OCI-M1 (cell line): ENCODE measurements around the gene RTTN.
A peak's percentile ranks its signal among the peaks of the same experiment; 100 is the strongest.

Experiments used
- DNase-seq: peaks from one replicate; lab custom pipeline; 2025; lab: John Stamatoyannopoulos, UW

Gene RTTN

DNA sequence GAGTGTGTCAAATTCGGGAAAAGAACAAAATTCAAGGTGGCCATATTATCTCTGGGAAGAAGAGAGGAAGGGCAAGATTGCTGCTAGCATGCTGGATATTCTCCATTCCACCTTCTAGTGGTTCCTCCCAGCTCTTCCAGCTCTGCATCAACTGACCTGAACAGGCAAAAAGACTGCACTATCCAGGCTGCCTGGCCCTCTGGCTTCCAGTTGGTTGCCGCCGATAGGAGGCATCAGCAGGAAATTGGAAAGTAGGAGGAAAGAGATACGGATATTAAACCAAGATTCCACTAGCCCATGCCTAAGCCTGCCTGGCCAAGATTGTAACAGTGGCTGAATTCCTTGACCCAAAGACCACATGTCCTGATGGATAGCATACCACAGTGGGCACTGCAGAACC is 1.7 kb upstream of the RTTN start:
- DNase-seq = no peak

DNA sequence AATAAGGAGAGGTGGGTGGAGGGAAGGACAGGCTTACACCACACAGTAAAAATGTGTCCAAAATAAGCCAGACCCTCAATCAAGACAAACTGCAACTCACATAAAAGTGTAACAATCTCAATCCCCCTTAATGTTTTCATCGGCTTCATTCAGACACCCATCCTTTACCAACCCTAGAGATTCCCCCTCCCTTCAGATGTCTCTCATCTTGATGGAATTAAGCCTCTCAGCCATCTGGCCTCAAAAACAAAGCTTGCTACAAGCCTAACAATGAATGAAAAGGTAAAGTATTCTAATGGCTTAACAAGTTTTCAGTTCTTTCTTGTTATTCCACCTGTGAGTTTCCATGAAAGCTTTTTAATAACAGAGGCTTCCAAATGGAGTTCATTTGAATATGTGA is 5.2 kb downstream of the RTTN start:
- DNase-seq = no peak

DNA sequence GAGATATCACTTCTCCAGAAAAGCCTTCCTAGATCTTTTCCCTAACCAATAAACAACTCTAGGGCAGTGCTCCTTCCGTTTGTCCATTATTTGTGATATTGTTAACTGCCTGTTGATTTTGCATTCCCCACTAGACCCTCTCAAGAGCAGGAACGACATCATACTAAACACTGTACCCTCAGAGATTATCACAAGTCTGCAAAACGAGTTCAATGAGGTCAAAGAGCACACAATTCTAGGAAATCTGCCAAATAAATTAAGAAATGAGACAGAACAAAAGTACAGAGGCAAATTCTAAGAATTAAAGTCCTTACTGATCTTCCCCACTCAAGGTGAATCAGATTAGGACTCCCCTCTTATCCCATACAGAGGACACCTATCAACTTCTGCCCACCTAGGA is 7.6 kb downstream of the RTTN start:
- DNase-seq = no peak

DNA sequence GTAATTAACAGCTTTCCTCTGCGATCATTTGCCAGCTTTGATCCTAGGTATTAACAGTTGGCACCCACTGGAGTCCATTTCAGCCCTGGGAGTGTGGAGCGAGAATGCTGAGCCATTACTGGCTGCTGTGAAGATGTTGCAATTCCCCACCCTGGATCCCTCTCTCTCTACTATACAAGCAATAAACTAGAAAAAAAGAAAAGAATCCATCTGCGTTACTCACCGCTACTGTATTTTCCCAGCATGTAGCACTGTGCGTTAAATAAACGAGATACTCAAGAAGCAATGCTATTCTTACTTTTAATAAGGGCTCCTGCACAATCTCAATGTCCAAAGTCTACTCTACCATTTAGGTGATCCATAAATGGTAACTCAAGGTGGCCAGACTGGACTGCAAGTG is 8.5 kb downstream of the RTTN start:
- no peak for DNase-seq

DNA sequence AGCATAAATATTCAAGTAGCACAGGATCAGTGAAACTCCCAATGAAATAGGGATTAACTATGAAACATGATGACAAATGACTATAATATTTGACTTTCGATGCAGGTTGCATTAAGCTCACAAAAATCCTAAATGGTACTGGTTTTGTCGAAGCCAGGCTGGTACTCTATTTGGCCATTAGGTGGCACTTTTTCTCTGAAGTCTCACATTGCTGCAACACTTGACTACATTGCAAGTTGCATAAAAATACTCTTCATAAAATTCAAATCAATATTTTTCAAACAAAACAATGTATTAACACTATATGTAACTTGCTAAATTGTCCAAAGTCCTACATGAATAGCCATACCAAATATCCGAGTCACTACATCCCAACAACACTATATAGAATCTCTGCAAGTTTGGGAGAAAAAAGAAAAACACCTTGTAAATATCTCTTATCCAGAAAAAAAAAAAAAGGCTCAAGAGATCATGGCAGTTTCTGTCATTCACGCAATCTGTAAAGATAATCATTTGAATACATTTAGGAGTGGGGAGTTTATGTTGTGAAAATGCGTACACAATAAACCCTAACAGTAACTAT is 9.5 kb downstream of the RTTN start:
- peak; percentile 64 for DNase-seq

DNA sequence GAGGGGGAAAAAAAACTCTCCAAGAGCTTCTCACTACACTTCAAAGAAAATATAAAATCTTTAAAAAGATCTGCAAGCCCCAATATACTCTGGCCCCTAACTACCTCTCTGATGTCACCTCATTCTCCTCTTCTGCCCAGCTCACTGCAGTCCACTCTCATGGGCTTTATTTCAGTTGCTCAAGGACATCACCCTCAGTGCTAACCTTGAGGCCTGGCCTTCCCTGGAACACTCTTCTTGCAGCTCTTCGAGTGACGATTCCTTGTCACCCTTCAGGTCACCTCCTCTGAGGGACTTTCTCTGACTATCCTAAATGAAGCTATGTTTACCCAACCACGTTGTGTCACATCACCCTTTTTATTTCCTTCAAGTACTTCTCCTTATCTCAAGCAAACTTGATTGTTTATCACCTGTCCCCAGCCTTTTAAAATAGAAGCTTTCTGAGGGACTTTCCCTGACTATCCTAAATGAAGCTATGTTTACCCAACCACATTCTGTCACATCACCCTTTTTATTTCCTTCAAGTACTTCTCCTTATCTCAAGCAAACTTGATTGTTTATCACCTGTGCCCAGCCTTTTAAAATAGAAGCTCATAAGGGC is 10.4 kb downstream of the RTTN start:
- no peak for DNase-seq

DNA sequence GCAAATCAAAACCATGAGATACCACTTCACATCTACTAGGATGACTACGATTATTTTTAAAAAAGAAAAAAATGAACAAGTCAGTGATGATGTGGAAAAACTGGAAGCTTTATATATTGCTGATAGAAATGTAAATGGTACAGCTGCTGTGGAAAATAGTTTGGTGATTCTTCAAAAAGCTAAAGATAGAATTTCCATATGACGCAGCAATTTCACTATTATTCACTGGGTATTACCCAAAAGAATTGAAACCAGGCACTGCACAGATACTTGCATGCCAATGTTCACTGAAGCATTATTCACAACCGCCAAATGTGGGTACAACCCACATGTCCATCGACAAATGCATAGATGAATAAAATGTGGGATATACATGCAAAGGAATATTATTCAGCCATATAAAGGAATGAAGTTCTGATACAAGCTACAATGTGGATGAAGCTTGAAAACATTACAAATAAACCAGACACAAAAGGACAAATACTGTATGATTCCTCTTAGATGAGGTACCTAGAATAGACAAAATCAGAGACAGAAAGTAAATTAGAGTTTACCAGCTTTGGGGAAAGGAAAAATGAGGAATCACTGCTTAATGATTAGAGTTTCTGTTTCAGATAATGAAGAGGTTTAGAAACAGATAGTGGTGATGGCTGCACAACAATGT is 11.1 kb downstream of the RTTN start:
- DNase-seq = no peak

DNA sequence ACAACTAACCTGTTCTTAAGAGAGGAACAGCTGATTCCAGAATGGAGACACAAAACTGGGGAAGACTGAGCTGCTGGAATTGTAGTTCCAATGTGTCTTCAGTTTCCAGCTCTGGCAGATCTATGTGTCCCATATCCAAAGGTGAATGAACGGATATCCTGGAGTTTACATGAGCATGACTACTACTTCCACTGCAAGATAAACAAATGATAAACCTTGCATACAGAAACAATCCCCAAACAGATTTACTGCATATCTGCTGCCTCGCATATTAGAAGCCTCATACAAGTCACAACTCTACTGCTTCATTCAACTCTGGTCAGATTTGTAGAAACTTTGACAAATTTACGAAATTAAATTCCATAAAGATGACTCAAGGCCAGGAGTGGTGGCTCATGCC is 15.0 kb downstream of the RTTN start:
- no peak for DNase-seq

DNA sequence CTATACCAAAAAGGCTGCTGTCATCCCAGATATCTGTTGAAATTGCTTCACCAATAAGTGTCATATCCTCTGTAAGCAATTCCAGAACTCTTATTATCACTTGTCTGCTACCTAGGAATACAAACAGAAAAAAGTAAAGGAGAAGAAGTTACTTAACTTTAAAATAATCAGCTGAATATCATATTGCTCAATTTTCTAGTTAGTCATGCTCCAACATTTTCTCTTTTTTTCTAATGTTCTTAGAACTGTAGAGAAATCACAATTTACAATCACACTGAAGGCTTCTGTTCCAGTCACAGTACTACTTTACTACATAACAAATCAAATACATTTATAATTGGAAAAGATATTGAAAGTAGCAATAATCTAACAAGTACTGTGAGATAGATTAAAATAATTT is 17.4 kb downstream of the RTTN start:
- no peak for DNase-seq

DNA sequence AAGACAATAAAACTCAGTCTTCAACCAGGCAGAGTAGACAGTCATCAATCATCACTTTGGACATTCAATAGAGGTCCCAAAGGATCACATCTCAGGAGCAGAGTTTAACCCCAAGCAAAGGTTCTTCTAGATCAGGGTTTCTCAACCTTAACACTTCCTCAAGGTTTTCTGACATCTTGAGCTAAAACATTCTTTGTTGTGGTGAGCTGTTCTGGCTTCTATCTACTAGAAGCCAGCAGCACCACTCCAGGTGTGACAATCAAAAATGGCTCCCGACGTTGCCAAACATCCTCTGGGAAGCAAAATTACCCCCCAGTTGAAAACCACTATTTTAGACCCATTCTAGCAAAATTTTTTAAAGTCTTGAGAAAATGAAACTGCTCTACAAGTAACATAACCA is 22.0 kb downstream of the RTTN start:
- no peak for DNase-seq

DNA sequence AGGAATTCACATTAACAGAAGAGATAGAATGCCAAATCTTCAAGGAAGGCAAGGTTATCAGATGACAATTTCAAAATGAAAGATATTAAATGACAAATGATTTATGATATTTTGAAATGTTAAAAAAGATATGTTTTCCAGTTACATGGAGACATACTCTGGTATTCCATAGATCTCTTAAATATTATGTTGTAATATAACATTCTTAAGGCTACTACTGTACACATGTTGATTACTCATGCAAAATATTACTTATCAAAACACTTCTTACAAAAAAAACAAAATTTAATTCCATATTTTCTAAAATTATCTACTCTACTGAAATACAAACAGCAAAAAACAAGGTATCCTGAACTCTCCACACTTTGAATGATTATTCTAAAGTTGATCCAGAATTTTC is 22.9 kb downstream of the RTTN start:
- DNase-seq = no peak

DNA sequence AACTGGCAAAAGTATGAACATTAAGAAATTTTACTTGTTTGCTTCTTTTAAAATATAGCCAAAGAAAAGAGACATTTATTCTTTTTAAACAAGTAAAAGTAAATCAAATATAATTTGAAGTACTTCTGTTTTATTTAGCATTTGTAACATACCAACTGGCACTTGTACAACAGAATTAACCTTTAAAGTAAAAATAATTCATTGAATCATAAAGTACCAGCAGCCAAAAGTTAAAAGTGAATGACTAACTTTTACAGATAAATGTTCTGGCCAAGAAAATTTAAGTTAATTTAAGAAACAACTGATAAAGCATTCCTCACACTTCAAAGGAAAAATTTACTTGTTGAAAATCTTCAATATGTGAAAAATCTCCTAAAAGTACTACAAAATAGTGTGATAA is 23.8 kb downstream of the RTTN start:
- DNase-seq = no peak

DNA sequence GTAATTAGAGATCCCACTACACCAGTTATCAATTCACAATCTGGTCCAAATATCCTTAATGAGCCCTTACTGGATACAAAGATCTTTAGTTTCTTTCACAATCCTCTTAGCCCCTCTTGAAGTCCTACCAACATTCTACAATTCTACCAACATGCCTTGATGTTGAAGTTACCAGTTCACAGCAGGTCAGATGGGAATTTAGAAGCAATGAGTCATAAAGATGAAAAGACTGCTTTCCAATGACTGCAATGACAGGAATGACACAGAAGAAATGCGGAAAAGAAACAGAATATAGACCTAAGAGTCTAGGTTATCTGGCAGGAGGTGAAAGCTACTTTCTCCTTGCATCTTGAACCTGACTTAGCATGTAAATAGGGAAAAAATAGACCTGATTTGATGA is 24.5 kb downstream of the RTTN start:
- no peak for DNase-seq

DNA sequence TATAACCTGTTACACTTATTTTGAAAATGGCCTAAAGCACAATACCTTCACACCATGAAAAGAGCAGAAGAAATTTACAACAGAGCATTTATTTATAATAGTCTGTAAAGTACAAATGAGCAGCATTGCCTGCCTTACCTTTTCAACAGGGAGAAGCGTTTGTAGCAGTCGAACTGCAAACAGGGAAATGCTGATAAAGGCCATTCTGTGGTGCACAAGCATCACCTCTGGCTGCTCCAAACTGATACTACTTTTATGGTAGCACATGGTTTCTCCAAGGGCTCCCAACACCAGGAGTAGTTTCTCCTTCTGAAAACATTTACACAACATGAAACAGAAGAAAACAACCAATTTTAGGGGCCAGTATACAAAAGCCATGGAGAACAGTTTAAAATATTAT is 28.9 kb downstream of the RTTN start:
- peak; percentile 23 for DNase-seq

DNA sequence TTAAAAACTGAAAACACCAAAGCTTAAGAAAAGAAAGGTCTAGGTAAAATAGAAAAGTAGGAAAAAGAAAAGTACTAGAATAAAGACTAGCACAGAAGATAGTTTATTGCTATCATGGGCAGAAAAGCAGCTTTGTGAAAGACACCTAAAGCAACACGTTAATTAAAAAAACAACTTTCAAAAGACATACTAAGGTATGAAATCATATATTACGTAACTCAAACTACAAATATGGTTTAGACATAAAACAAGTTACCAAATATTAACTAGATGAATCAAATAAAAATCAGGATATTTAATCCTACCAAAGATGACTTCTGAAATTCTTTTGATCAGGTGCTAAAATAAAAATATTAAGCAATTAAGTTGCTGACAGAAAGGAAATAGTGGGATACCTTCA is 30.3 kb downstream of the RTTN start:
- DNase-seq = no peak

DNA sequence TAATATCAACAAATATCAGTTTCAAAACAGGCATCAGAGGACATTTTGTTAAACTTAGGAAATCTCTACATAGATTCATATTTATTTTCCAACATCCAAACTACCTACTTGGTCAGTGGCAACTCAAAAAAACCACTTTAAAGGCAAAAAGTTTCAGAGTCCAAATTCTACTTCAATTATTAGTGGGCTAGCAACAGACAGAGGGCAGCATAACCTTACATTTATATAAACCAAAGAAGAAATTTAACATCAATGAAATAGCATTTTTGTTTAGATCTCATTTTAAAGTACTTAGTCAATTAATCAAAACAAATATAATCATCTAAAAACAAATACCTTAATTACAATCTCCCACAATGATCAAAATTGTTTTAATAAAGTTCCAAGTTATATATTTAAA is 33.3 kb downstream of the RTTN start:
- DNase-seq = peak; percentile 20

DNA sequence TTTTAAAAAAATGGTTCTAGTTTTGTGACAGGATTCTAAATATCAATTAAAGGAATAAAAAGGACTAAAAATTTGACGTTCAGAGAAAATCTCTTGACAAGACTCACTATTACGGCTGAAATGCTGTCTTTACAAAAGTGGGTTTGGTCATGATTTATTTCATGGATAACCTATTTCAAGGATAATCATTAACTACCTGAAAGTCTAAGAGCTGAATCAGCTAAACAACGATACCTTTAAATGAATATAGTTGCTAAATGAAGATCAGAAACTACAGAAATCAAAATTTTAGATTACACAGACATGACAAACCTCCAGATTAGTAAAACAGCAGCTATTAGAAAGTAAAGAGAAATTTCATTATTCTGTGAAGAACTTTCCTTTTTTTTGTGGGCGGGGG is 35.7 kb downstream of the RTTN start:
- no peak for DNase-seq

DNA sequence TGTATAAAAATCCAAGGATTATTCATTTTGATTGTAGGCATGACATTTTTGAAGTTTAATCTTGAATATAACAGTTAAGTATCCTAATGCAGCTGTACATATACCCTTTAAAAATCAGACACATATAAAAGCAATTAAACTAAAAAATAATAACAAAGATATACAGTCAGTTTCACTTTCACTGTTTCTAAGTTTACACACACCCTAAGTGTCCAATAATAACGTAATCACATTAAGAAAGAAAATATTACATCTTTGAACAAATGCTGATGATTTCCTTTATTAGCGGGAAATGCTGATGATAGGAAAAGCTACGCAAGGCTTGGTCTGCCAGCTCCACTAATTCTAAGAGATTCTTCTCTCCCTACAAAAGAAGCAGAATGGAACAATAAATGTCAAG is 38.8 kb downstream of the RTTN start:
- no peak for DNase-seq

DNA sequence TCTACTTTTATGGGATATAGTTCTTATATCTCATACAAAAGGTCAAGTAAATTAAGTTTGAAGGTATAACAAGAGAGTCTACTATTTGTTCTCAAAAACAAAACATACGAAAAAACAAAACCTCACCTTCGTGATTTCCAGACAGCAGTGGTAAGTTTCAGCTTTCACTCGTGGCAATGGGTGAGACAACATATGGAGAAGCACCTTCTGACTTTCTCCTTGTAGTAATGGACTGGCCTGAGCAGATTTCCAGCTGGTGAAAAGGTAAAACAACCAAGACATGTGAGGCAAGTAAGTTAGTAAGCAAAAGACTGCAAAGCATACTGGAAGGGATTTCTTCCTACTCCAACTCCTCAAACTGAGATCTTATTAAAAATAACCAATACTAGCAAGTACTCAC is 39.6 kb downstream of the RTTN start:
- no peak for DNase-seq

DNA sequence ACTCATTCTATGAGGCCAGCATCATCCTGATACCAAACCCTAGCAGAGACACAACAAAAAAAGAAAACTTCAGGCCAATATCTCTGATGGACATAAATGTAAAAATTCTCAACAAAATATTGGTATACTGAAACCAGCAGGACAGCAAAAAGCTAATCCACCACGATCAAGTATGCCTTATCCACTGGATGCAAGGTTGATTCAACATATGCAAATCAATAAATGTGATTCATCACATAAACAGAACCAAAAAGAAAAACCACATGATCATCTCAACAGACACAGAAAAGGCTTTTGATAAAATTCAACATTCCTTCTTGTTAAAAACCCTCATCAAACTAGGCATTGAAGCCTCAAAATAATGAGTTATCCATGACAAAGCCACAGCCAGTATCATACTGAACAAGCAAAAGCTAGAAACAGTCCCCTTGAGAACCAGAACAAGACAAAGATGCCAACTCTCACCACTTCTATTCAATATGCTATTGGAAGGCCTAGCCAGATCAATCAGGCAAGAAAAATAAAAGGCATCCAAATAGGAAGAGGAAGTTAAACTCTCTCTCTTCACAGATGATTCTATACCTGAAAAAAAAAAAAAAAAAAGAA is 45.3 kb downstream of the RTTN start:
- no peak for DNase-seq

DNA sequence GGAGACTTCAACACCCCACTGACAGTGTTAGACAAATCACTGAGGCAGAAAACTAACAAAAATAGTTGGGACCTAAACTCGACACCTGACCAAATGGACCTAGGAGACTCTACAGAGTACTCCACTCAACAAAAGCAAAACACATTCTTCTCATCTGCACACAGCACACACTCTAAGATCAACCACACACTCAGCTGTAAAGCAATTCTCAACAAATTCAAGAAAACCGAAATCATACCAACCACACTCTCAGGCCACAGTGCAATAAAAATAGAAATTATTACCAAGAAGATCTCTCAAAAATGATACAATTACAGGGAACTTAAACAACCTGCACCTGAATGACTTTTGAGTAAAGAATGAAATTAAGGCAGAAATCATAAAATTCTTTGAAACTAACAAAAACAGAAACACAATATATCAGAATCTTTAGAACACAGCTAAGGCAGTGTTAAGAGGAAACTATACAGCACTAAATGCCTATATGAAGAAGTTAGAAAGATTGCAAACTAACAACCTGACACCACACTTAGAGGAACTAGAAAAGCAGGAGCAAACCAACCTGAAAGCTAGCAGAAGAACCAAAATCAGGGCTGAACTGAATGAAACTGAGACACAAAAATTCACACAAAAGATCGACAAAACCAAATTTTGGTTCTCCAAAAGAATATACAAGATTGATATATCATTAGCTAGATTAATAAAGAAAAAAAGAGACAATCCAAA is 46.3 kb downstream of the RTTN start:
- DNase-seq = no peak

DNA sequence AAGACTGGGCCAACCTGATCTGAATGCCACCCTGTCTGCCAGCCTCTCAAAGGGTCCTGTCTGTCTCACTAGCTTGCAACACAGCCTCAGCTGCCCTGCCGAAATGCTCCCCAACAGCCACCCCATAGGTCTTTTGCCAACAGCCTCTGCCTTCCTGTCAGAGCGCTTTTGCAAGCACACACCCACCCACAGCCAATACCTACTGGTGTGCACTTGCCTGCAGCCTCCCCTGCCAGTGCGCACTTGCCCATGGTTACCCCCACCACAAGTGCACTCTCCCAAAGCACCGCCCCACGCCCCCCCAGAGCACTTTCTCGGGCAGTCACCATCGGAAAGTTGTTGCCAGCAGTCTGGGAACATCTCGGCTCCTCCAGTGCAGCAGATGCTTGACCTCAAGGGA is 48.6 kb downstream of the RTTN start:
- no peak for DNase-seq
